Stimulated activated CD4-positive, alpha-beta T cell treated with anti-CD3 and anti-CD28 coated beads, Interleukin-2, amount 100 ng/mL, for 48 hours (primary cell): ENCODE data around the gene OR4Q3.
"Not testable (repeated sequence)": the region's sequence is repeated elsewhere in the genome, so short reads cannot be mapped to it uniquely, and the experiment has no call there.

Source experiments
- DNase-seq, 2 donors: peaks; one replicate each; pipeline ENCODE4 v3.0.0-alpha.2; 2020

The OR4Q3 gene

GRCh38 chr14:19743256-19743655 lies at the start of gene OR4Q3:
Gene OR4Q3, plus strand, starts transcription at chr14:19743571.
- DNase-seq = no peak

GRCh38 chr14:19729359-19729758 lies 14.0 kb upstream of the OR4Q3 start:
- no peak for DNase-seq

- DNase-seq = no peak
Measured at GRCh38 chr14:19729763-19730162, 13.6 kb upstream of the OR4Q3 start.

- not testable (repeated sequence) for DNase-seq
Measured at GRCh38 chr14:19733893-19734292, 9.5 kb upstream of the OR4Q3 start.

- not testable (repeated sequence) for DNase-seq
Measured at GRCh38 chr14:19752316-19752715, 8.9 kb downstream of the OR4Q3 start.

GRCh38 chr14:19754172-19754571 lies 10.8 kb downstream of the OR4Q3 start:
- no peak for DNase-seq

GRCh38 chr14:19771491-19771890 lies 28.1 kb downstream of the OR4Q3 start:
- not testable (repeated sequence) for DNase-seq

- DNase-seq = no peak
Measured at GRCh38 chr14:19771895-19772430, 28.6 kb downstream of the OR4Q3 start.

GRCh38 chr14:19772454-19772853 lies 29.1 kb downstream of the OR4Q3 start:
- DNase-seq = not testable (repeated sequence)

- not testable (repeated sequence) for DNase-seq
Measured at GRCh38 chr14:19773204-19773603, 29.8 kb downstream of the OR4Q3 start, which contains the start of gene OR4M1. Gene OR4M1, plus strand, starts transcription at chr14:19773504. Its CDS starts 6,819 bp downstream, at chr14:19780323.

GRCh38 chr14:19775587-19775986 lies 32.2 kb downstream of the OR4Q3 start:
- no peak for DNase-seq

- DNase-seq = not testable (repeated sequence)
Measured at GRCh38 chr14:19785848-19786247, 42.5 kb downstream of the OR4Q3 start.

GRCh38 chr14:19787318-19787717 lies 43.9 kb downstream of the OR4Q3 start:
- not testable (repeated sequence) for DNase-seq

GRCh38 chr14:19788150-19788549 lies 44.8 kb downstream of the OR4Q3 start:
- not testable (repeated sequence) for DNase-seq

GRCh38 chr14:19796520-19797108 lies 53.2 kb downstream of the OR4Q3 start:
- not testable (repeated sequence) for DNase-seq
